Progenitor cell of endocrine pancreas (in vitro differentiated cells): ENCODE measurements around the gene TMEM97. TPM values are rescaled to one million over a fixed set of nuclear protein-coding genes. Genes with fewer than 3 reads are reported as not detected.

Experiments used
- DNase-seq: peaks from one replicate; pipeline ENCODE4 v3.0.0; 2021; ENCODE audit warnings: low spot score; ENCODE audit not compliant: unreplicated experiment
- H3K27ac Mint-ChIP-seq: 2 replicates; pipeline ENCODE4 v1.8.0; 2021; ENCODE audit warnings: mild to moderate bottlenecking, moderate library complexity, mixed read lengths
- H3K27me3 Mint-ChIP-seq: 2 replicates; pipeline ENCODE4 v1.8.0; 2021; ENCODE audit warnings: mixed read lengths
- H3K36me3 Mint-ChIP-seq: 2 replicates; pipeline ENCODE4 v1.8.0; 2022; ENCODE audit warnings: mixed read lengths; ENCODE audit not compliant: insufficient read depth
- H3K4me1 Mint-ChIP-seq: 2 replicates; pipeline ENCODE4 v1.8.0; 2021; ENCODE audit warnings: low read depth, mixed read lengths
- H3K4me3 Mint-ChIP-seq: 2 replicates; pipeline ENCODE4 v1.8.0; 2021; ENCODE audit warnings: low read depth, mild to moderate bottlenecking, moderate library complexity, mixed read lengths
- H3K9me3 Mint-ChIP-seq: 2 replicates; pipeline ENCODE4 v1.8.0; 2021; ENCODE audit warnings: low read depth, mixed read lengths
- CTCF ChIP-seq: fragments of 200-600 bp; sonication (generic); IDR thresholded peaks from one replicate; pipeline ENCODE4 v1.5.0; 2021; ENCODE audit warnings: antibody characterized with exemption, mild to moderate bottlenecking; ENCODE audit not compliant: unreplicated experiment
- total RNA-seq: library from RNA; stranded (reverse); gene quantifications from 2 replicates; pipeline ENCODE4 v1.2.1, GENCODE V29; 2021

The TMEM97 gene
- total RNA-seq, 1 donor from 2014 or later, result 102 TPM

GRCh38 chr17:28324267-28324745 lies 5.3 kb downstream of the TMEM97 start:
- H3K27ac Mint-ChIP-seq, result peak overlapping the region; percentile 19
- H3K36me3 Mint-ChIP-seq, result peaks cover 17% of the 10 kb centered on the region
- no peak overlapping the region for H3K4me3 Mint-ChIP-seq
- TF ChIP-seq CTCF, result no peak
- H3K9me3 Mint-ChIP-seq, result no peaks in the 10 kb centered on the region
- DNase-seq, result no peak
- H3K27me3 Mint-ChIP-seq, result no peaks in the 10 kb centered on the region
- H3K4me1 Mint-ChIP-seq, result peaks cover 55% of the 10 kb centered on the region

- Mint-ChIP-seq H3K27me3 (no peaks in the 10 kb centered on the region), H3K27ac (peak overlapping the region; percentile 19), H3K4me3 (no peak overlapping the region), H3K4me1 (peaks cover 55% of the 10 kb centered on the region), H3K36me3 (peaks cover 17% of the 10 kb centered on the region), H3K9me3 (no peaks in the 10 kb centered on the region)
- TF ChIP-seq CTCF, result no peak
- DNase-seq, result no peak
These were observed 5.8 kb downstream of the TMEM97 start for GRCh38 chr17:28324781-28325180.

- Mint-ChIP-seq H3K27me3 (no peaks in the 10 kb centered on the region), H3K27ac (peak overlapping the region; percentile 19), H3K4me3 (no peak overlapping the region), H3K9me3 (no peaks in the 10 kb centered on the region), H3K36me3 (peaks cover 17% of the 10 kb centered on the region), H3K4me1 (peaks cover 51% of the 10 kb centered on the region)
- no peak for DNase-seq
- TF ChIP-seq CTCF, result no peak
These were observed 6.2 kb downstream of the TMEM97 start for GRCh38 chr17:28325211-28325610.

- Mint-ChIP-seq H3K27me3 (no peaks in the 10 kb centered on the region), H3K4me3 (no peak overlapping the region), H3K27ac (peak overlapping the region; percentile 87), H3K36me3 (peaks cover 17% of the 10 kb centered on the region), H3K4me1 (peaks cover 42% of the 10 kb centered on the region), H3K9me3 (no peaks in the 10 kb centered on the region)
- TF ChIP-seq CTCF, result no peak
- DNase-seq, result no peak
These were observed 7.1 kb downstream of the TMEM97 start for GRCh38 chr17:28326114-28326513.

GRCh38 chr17:28327031-28327607 lies 8.1 kb downstream of the TMEM97 start:
- Mint-ChIP-seq H3K9me3 (no peaks in the 10 kb centered on the region), H3K4me3 (no peak overlapping the region), H3K36me3 (peaks cover 14% of the 10 kb centered on the region), H3K27ac (no peak overlapping the region), H3K4me1 (peaks cover 34% of the 10 kb centered on the region), H3K27me3 (no peaks in the 10 kb centered on the region)
- DNase-seq, result no peak
- no peak for TF ChIP-seq CTCF
